ENCODE data around the gene SH3BP4.

DNA sequence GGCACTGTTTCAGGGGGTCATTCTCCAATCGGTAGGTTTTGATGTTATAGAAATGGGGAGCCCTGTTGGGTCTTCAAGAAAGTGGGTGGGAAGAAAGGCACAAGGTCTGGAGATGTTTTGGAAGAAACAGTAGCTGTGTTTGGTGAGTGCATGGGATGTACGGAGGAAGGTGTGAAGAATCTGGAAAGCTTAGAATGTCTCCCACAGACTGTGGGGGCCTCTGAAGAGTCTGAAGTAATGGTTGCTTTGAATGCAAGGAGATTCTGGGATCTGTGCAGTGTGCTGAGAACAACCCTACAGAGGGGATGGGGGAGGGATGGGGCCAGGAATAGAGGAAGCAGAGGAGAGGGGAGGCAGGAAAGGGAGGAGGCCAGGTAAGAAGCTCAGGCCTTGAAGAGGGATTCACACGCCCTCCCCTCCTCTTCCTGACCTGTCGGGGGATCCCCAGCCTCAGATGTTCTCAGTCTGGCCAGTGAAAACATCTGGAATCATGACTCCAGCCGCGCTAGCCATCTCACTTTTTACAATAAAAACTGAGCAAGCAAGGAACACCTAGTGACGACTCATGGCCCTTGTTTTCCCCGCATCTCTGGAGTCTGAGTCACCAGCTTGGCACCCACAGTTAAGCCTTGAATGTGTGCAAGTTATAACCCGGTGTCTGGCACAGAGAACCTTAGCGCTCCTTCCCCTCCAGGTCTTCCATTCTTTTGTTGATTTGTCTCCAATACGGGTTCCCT lies 74.2 kb downstream of the SH3BP4 start:
- TF ChIP-seq, protein P1, sequence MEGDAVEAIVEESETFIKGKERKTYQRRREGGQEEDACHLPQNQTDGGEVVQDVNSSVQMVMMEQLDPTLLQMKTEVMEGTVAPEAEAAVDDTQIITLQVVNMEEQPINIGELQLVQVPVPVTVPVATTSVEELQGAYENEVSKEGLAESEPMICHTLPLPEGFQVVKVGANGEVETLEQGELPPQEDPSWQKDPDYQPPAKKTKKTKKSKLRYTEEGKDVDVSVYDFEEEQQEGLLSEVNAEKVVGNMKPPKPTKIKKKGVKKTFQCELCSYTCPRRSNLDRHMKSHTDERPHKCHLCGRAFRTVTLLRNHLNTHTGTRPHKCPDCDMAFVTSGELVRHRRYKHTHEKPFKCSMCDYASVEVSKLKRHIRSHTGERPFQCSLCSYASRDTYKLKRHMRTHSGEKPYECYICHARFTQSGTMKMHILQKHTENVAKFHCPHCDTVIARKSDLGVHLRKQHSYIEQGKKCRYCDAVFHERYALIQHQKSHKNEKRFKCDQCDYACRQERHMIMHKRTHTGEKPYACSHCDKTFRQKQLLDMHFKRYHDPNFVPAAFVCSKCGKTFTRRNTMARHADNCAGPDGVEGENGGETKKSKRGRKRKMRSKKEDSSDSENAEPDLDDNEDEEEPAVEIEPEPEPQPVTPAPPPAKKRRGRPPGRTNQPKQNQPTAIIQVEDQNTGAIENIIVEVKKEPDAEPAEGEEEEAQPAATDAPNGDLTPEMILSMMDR (IDR thresholded peaks at IDR 0.05) = no peak
- no peak for TF ChIP-seq POLR2A (IDR thresholded peaks at IDR 0.05)

All from Peyer's patch (tissue), 4 donors.